Limb (tissue), 2 donors: ENCODE data around the gene KRTCAP2.
A peak's percentile ranks its signal among the peaks of the same experiment; 100 is the strongest.
"Not testable (repeated sequence)": the region's sequence is repeated elsewhere in the genome, so short reads cannot be mapped to it uniquely, and the experiment has no call there.

Experiments used
- DNase-seq, 2 donors: peaks; one replicate each; pipeline ENCODE4 v3.0.0-alpha.2; 2016; ENCODE audit errors: extremely low spot score in 2 of 2

The KRTCAP2 gene

DNA sequence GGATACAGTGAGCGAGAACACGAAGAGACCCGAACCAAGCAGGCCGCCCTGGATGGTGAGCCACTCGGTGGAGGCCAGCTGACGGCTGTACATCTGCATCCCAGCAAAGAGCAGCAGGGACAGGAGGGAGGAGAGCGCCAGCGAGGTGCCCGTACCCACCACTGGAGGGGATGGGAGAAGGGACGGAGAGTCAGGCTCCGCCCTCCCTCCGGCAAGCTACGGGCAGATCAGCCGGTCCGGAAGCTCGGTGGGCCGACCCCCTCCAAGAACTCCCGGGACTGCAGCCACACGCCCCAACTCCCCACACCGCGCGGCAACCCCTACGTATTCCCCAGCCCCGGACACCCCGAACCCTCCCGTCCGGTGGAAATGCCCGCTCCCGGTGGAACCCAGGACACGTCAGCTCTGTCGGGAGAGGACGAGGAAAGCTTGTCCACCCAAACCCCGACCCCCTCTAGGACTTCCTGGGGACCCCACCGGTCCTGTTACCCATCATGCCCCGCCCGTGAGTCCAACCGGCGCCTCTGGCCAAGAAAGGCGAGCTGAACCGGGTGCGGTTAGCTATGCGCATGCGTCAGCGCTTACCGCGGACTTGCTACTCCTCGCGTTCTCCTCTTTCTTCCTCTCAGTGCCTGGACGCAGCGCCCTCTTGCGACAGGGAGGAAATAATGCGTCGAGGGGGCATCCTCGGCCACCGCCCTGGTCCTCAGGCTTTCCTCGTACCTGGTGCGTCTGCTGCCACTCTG is at the start of gene KRTCAP2:
KRTCAP2 (minus strand) TSS at position 573 of the 746 bp plus-strand sequence; CDS start at position 493, 80 bp downstream.
- DNase-seq = peak; percentile 94 to 98

DNA sequence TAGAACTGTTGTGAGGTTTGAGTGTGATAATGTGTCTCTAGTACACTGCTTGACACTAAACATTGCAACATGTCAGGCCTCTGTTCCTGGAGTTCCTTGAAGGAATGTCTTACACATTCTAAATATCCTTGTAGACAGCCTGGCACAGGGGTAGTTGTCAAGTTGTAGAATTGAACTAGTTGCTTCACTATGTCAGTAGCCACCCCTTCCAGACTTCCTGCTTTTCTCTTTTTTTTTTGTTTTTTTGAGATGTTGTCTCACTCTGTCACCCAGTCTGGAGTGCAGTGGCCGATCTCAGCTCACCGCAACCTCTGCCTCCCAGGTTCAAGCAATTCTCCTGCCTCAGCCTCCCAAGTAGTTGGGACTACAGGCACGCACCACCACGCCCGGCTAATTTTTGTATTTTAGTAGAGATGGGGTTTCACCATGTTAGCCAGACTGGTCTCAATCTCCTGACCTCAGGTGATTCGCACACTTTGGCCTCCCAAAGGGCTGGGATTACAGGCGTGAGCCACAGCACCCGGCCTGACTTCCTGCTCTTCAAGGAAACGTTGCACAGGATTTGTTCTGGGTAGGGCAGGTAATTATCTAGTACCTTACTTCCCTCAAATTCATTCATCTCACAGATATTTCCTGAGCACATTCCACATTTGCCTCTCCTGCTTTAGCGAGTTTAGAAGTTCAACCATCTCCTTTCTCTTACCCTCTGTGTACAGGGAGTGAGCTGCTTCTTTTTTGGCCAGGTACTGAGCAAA is 47.3 kb upstream of the KRTCAP2 start:
- DNase-seq = not testable (repeated sequence)

- no peak for DNase-seq
These were observed 46.5 kb upstream of the KRTCAP2 start for GRCh38 chr1:155219592-155220031.

GRCh38 chr1:155218854-155219591 is 45.9 kb upstream of the KRTCAP2 start:
- peak; percentile 53 to 66 for DNase-seq

GRCh38 chr1:155214702-155215101 is 41.6 kb upstream of the KRTCAP2 start:
- not testable (repeated sequence) for DNase-seq

GRCh38 chr1:155212051-155212440 is 38.9 kb upstream of the KRTCAP2 start:
- not testable (repeated sequence) for DNase-seq

DNA sequence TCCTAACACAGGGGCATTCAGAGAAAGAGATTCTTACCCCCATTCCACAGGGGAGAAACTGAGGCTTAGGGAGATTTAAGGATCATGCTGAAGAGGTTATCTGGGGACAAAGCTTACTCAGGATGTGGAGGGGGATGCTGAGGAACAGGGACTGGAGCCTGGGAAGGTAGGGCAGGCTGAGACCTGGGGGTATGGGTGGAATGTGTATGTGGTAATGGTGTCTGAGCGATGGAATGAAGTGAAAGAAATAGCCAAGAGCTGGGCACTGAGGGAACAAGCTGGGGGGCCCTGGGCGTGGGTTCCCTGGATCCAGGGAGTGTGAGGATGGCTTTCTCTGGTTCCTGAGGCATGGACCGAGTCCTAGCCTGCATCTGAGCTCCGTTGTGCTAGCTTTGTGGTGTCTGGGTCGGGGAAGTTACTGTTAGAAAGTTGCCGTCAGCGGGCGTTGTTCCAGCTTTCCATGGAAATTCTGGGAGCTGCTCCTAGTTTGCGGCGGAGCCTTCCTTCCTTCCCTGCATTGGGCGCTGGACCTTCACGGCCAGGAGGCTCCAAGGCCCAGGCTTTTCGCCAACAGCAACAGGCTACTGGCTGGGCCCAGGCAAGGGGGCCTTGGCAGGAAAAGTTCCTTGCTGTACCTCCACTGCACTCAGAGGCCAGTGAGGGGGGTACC is 38.4 kb upstream of the KRTCAP2 start:
- peak; percentile 45 to 78 for DNase-seq

DNA sequence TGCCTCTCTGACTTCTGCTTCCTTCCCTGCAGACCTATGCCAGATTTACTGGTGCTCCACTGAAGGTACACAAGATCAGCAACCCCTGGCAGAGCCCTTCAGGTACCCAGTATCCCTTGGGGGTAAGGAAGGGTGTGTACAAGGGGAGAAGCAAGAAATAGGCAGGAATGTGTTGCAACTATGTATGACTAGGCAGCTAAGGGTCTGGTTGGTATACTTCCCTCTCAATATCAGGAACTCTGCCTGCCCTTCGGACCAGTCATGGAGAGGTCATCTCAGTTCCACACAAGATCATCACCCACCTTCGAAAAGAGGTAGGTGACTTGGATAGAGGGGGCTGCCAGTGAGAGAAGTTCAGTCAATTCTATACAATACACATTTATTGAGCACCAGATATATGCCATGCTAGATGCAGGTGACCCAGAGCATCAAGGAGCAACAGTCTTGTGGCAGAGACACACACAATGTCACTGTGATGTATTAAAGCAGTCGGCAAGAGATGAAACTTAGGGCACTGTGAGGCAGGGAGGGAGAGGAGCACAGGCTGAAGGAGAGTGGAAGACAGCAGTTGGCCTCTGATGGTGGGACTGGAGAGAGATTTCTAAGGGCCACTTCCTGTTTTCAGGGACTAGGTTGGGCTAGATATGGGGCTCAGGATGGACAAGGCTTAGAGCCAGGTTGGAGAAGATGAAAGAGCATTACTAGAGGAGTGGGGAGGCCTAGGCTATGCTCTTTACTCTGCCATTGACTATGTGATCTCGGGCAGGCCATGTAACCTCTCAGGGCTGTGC is 37.4 kb upstream of the KRTCAP2 start:
- no peak for DNase-seq

DNA sequence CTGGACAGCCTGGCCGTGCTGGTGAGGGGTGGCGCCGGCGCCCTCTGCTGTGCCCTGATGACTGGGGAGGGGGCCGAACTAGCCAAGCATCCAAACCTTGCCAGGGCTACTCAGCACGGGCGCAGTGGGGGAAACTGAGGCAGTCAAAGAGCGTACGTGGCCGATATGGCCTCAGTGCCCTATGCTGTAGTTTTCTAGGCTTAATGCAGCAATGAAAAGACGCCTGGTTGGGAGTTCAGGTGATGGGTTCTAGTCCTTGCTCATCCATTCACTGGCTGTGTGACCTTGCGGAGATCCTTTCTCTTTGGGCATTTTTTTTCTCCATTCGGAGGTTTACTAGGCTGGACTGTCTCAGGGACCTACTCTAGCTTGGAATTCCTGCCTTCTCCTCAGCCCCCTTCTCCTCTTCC is 36.2 kb upstream of the KRTCAP2 start:
- DNase-seq = no peak

DNA sequence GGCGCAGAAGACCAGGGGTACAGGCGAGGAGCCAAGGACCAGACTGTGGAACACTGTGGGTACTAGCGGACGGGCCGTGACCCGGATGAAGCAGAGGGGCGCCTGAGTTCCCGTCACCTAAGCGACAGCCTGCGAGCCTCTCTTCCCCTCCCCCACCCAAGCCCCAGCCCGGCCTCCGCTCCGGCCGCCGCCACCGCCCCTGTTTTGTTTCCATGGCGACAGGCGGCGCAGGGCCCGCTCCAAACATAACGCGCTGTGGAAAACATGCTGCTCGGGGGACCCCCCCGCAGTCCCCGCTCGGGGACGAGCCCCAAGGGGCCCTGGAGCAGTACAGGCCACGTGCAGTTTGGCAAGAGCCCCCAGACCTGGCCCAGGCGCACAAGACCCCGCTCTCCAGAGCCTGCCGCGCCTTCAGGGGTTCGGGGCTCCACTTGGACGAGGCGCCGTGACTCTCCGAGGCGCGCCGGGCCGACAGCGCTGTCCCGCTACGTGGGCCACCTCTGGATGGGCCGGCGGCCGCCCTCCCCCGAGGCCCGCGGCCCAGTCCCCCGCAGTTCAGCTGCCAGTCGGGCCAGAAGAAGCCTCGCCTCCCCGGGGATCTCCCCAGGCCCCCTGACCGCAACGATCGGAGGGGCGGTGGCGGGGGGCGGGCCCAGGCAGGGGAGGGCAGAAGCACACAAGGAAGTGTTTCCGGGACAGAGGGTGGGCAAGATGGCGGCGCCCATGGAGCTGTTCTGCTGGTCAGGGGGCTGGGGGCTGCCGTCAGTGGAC is 35.6 kb upstream of the KRTCAP2 start, which contains the start of gene MTX1:
MTX1 (plus strand) TSS at position 155 of the 771 bp plus-strand sequence; CDS start at position 265, 110 bp downstream.
- DNase-seq = peak; percentile 91 to 95

DNA sequence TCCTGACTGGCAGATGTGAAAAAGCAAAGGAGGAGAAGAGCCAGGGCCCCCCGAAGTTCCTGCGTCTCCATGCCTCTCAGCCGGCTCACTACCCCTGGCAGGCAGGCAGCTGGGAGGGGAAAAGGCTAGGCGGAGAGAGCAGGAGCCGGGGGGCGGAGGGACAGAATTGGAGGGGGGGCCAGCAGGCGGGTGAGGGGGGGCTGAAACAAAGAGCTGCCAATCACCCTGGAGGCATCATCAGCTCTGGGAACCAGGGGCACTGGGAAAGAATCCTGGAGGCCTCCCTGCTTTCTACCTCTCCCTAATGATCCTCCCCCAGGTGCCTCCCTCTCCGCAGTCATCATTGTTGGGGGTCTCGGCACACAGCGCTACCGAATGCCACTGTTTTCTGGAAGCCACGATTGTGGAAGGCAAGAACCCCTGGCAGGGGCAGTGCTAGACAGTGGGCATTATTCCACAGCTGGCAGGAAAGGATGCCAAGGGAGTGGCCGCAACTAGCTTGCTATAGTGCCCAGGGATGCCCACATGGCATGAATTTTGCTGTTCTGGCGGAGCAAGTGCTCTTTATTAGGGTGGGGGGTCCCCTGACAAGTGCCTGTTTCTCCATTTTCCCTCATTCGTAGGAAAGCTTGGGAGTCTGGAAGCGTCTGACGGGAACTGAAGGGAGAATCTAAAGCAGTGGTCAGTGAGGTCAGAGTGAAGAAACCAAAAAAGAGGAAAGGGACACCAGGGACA is 34.9 kb upstream of the KRTCAP2 start, which contains the start of gene THBS3:
THBS3 (minus strand) TSS at position 92 of the 735 bp plus-strand sequence; CDS start at position 71, 21 bp downstream.
- DNase-seq = peak; percentile 77 to 85

GRCh38 chr1:155206891-155207805 is 34.0 kb upstream of the KRTCAP2 start:
- DNase-seq = peak; percentile 75 to 91

GRCh38 chr1:155205969-155206593 is 33.0 kb upstream of the KRTCAP2 start:
- peak in 1 of 2 donors; percentile 29 for DNase-seq

DNA sequence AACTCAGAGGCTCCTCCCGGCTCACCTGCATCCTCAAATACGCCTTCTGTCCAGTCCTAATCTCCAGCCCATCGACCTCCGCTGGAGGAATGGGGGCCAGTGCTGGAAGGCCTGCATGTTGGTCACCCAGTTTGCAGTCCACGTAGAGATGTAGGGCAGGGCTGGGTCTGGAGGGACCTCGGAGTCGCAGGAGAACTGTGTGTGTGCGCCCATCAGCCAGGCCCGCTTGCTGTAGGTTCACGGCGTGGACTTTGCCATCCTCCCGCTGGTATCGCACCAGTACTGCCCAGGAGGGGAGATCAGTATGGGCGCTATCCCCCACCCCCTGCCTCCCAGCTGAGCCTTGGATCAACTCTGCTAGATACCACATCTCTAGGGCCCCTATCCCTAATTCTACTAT is 31.9 kb upstream of the KRTCAP2 start:
- DNase-seq = peak in 1 of 2 donors; percentile 26

- peak in 1 of 2 donors; percentile 27 for DNase-seq
These were observed 29.8 kb upstream of the KRTCAP2 start for GRCh38 chr1:155202731-155203515.

DNA sequence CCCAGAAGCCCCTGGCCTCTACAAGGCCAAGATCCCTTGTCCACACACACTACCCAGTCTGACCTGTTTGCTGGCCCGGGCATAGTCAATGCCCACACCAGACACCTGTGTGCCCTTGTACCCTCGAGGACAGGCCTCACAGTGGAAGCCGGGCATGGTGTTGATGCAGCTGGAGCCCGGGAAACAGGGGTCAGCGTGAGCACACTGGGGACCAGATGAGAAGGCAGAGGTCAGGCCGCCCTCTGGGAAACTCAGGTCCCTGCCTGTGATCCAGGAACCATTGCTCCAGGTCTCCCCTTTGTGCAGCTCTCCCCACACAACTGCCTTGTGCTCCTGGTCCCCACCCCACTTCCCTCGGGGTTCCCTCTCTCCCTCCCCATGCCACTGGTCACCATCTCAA is 29.1 kb upstream of the KRTCAP2 start:
- no peak for DNase-seq
